ENCODE data around the gene CABLES2. TPM values are rescaled to one million over a fixed set of nuclear protein-coding genes. Genes with fewer than 3 reads are reported as not detected.

The CABLES2 gene
- total and polyA plus RNA-seq, 12 donors: 1.5 to 5.6 (median 3.7) TPM

- no peaks in the 10 kb centered on the region for H3K9me3 ChIP-seq (replicated peaks in 1 of 3)
- TF ChIP-seq POLR2A (IDR thresholded peaks at IDR 0.05) (no peak), CTCF (IDR thresholded peaks at IDR 0.05) (no peak)
- H3K4me1 ChIP-seq (replicated peaks in 1 of 2): peaks cover 10 to 14% of the 10 kb centered on the region in 2 donors
- no peak overlapping the region for H3K27ac ChIP-seq
- peaks cover 0 to 22% of the 10 kb centered on the region in 2 donors for H3K36me3 ChIP-seq (replicated peaks in 1 of 2)
- intact Hi-C loops (cut with DNase I): loop anchor here in 1 of 2 donors (10.0 kb wide), 1 partner anchor 223 kb away; no protein-coding TSS in a partner anchor
- 80 to 90% (median 87%) methylated on average over 8 to 10 of the region's 10 CpGs for WGBS, 4 donors
- no peaks in the 10 kb centered on the region for H3K27me3 ChIP-seq
- no peak for DNase-seq
- H3K4me3 ChIP-seq: no peak overlapping the region
These were observed 15.0 kb downstream of the CABLES2 start for GRCh38 chr20:62392077-62392418.

GRCh38 chr20:62391165-62392076 is 15.7 kb downstream of the CABLES2 start:
- whole genome bisulfite sequencing, 4 donors: 74 to 87% (median 84%) methylated on average over 24 to 44 of the region's 44 CpGs
- Histone ChIP-seq H3K27ac (no peak overlapping the region), H3K4me1 (replicated peaks in 1 of 2) (peaks cover 10 to 14% of the 10 kb centered on the region in 2 donors), H3K9me3 (replicated peaks in 1 of 3) (no peaks in the 10 kb centered on the region), H3K4me3 (no peak overlapping the region), H3K27me3 (no peaks in the 10 kb centered on the region), H3K36me3 (replicated peaks in 1 of 2) (peaks cover 0 to 22% of the 10 kb centered on the region in 2 donors)
- no peak for DNase-seq
- intact Hi-C loops (cut with DNase I): loop anchor here in 1 of 2 donors (10.0 kb wide), 1 partner anchor 223 kb away; no protein-coding TSS in a partner anchor
- TF ChIP-seq POLR2A (IDR thresholded peaks at IDR 0.05): no peak
- no peak for TF ChIP-seq CTCF (IDR thresholded peaks at IDR 0.05)

- 66 to 80% (median 76%) methylated on average over 24 to 29 of the region's 29 CpGs for WGBS, 4 donors
- Histone ChIP-seq H3K27ac (no peak overlapping the region), H3K4me3 (no peak overlapping the region), H3K27me3 (no peaks in the 10 kb centered on the region), H3K4me1 (replicated peaks in 1 of 2) (peaks cover 15 to 21% of the 10 kb centered on the region in 2 donors), H3K36me3 (replicated peaks in 1 of 2) (peaks cover 0 to 22% of the 10 kb centered on the region in 2 donors), H3K9me3 (replicated peaks in 1 of 3) (no peaks in the 10 kb centered on the region)
- TF ChIP-seq CTCF (IDR thresholded peaks at IDR 0.05): no peak
- intact Hi-C loops (cut with DNase I): loop anchor here in 1 of 2 donors (10.0 kb wide), 1 partner anchor 224 kb away; no protein-coding TSS in a partner anchor
- peak in 1 of 7 donors; percentile 59 for DNase-seq
These were observed 16.5 kb downstream of the CABLES2 start for GRCh38 chr20:62390317-62391164.

- 81 to 87% (median 86%) methylated on average over 5 of the region's 5 CpGs for WGBS, 4 donors
- intact Hi-C loops (cut with DNase I): loop anchor here in 1 of 2 donors (5.0 to 10.0 kb wide), 2 partner anchors 37 to 225 kb away; no protein-coding TSS in a partner anchor
- no peak for DNase-seq
- Histone ChIP-seq H3K27ac (no peak overlapping the region), H3K9me3 (replicated peaks in 1 of 3) (no peaks in the 10 kb centered on the region), H3K4me1 (replicated peaks in 1 of 2) (peaks cover 17 to 27% of the 10 kb centered on the region in 2 donors), H3K36me3 (replicated peaks in 1 of 2) (peaks cover 0 to 22% of the 10 kb centered on the region in 2 donors), H3K4me3 (no peak overlapping the region), H3K27me3 (no peaks in the 10 kb centered on the region)
- no peak for TF ChIP-seq POLR2A (IDR thresholded peaks at IDR 0.05)
These were observed 17.4 kb downstream of the CABLES2 start for GRCh38 chr20:62389601-62390087.
